GM10248 (cell line): ENCODE data around the gene FATE1.

Experiments used
- CTCF ChIA-PET: fragments of 300-600 bp; sonication (Branson Sonifier 250); formaldehyde crosslinking; extraction: SDS; loops from one replicate; lab custom pipeline; 2021; ENCODE audit warnings: antibody characterized with exemption; lab: Yijun Ruan, JAX
- POLR2A ChIA-PET: fragments of 350-650 bp; sonication (Branson Sonifier 250); formaldehyde crosslinking; extraction: SDS; loops from one replicate; lab custom pipeline; 2020; ENCODE audit warnings: antibody characterized with exemption; lab: Yijun Ruan, JAX
- DNase-seq: peaks from one replicate; pipeline ENCODE4 v3.0.0; 2012; ENCODE audit errors: extremely low spot score
- CTCF ChIP-seq: IDR thresholded peaks from 2 replicates; pipeline ENCODE4 v1.5.1; 2012; ENCODE audit warnings: mild to moderate bottlenecking, low read depth; ENCODE audit errors: extremely low read depth, missing control alignments, control extremely low read depth

FATE1 gene

GRCh38 chrX:151711154-151711553 is 4.7 kb upstream of the FATE1 start:
- DNase-seq = no peak
- CTCF ChIA-PET = interaction anchor here (1.2 kb wide), 1 partner anchor 37 kb away, joined by 3 read pairs; no protein-coding TSS in a partner anchor
- POLR2A ChIA-PET = no interaction called here
- no peak for TF ChIP-seq CTCF

GRCh38 chrX:151711787-151712186 is 4.0 kb upstream of the FATE1 start:
- ChIA-PET POLR2A (no interaction called here), CTCF (interaction anchor here (1.2 to 1.6 kb wide), 3 partner anchors 9 to 37 kb away, joined by 3 to 4 read pairs (median 3); no protein-coding TSS in a partner anchor)
- no peak for TF ChIP-seq CTCF
- no peak for DNase-seq

- DNase-seq = no peak
- ChIA-PET POLR2A (no interaction called here), CTCF (interaction anchor here (1.0 to 1.6 kb wide), 5 partner anchors 8 to 1114 kb away, joined by 3 to 4 read pairs (median 3); no protein-coding TSS in a partner anchor)
- no peak for TF ChIP-seq CTCF
Measured at GRCh38 chrX:151712253-151712652, 3.6 kb upstream of the FATE1 start.

- ChIA-PET CTCF (interaction anchor here (1.0 to 1.2 kb wide), 3 partner anchors 18 to 919 kb away, joined by 3 read pairs; no protein-coding TSS in a partner anchor), POLR2A (no interaction called here)
- peak; percentile 26 for TF ChIP-seq CTCF
- DNase-seq = no peak
Measured at GRCh38 chrX:151713849-151714248, 2.0 kb upstream of the FATE1 start.

- TF ChIP-seq CTCF = no peak
- ChIA-PET CTCF (interaction anchor here (1.0 to 1.2 kb wide), 3 partner anchors 18 to 918 kb away, joined by 3 read pairs; no protein-coding TSS in a partner anchor), POLR2A (no interaction called here)
- no peak for DNase-seq
Measured at GRCh38 chrX:151714362-151714761, 1.5 kb upstream of the FATE1 start.

- peak; percentile 30 for DNase-seq
- CTCF ChIA-PET = no interaction called here
- POLR2A ChIA-PET = no interaction called here
- TF ChIP-seq CTCF = no peak
Measured at GRCh38 chrX:151722241-151722846, 6.5 kb downstream of the FATE1 start.
